NCI-H146 (cell line): ENCODE data around the gene GNAQ.

Source experiments
- DNase-seq: peaks from one replicate; lab custom pipeline; 2025; lab: John Stamatoyannopoulos, UW

GNAQ gene

GRCh38 chr9:78031893-78032729, 500 bp upstream of the GNAQ start:
- DNase-seq, result peak; percentile 91

GRCh38 chr9:78030553-78031443, 813 bp downstream of the GNAQ start:
- peak; percentile 57 for DNase-seq

GRCh38 chr9:78030296-78030552, 1.4 kb downstream of the GNAQ start:
- peak; percentile 50 for DNase-seq

- DNase-seq, result no peak
Observed at GRCh38 chr9:78029551-78030295, 1.9 kb downstream of the GNAQ start.

GRCh38 chr9:78028926-78029325, 2.7 kb downstream of the GNAQ start:
- DNase-seq, result no peak

GRCh38 chr9:78026947-78027346, 4.7 kb downstream of the GNAQ start:
- no peak for DNase-seq

GRCh38 chr9:78026416-78026815, 5.2 kb downstream of the GNAQ start:
- no peak for DNase-seq

- DNase-seq, result no peak
Observed at GRCh38 chr9:78025186-78025585, 6.4 kb downstream of the GNAQ start.

GRCh38 chr9:78023003-78023741, 8.4 kb downstream of the GNAQ start:
- DNase-seq, result no peak

GRCh38 chr9:78021697-78022096, 9.9 kb downstream of the GNAQ start:
- no peak for DNase-seq

GRCh38 chr9:78017190-78017693, 14.4 kb downstream of the GNAQ start:
- no peak for DNase-seq

GRCh38 chr9:78015241-78015640, 16.4 kb downstream of the GNAQ start:
- no peak for DNase-seq

GRCh38 chr9:78014776-78015175, 16.8 kb downstream of the GNAQ start:
- no peak for DNase-seq

GRCh38 chr9:78013934-78014333, 17.7 kb downstream of the GNAQ start:
- no peak for DNase-seq

- no peak for DNase-seq
Observed at GRCh38 chr9:78011049-78011448, 20.6 kb downstream of the GNAQ start.

- DNase-seq, result no peak
Observed at GRCh38 chr9:78010445-78010844, 21.2 kb downstream of the GNAQ start.

GRCh38 chr9:78009186-78009585, 22.4 kb downstream of the GNAQ start:
- DNase-seq, result no peak

- DNase-seq, result no peak
Observed at GRCh38 chr9:78006734-78007133, 24.9 kb downstream of the GNAQ start.

- DNase-seq, result no peak
Observed at GRCh38 chr9:78005231-78006002, 26.2 kb downstream of the GNAQ start.

- no peak for DNase-seq
Observed at GRCh38 chr9:78004478-78005229, 27.0 kb downstream of the GNAQ start.
